ENCODE measurements around the gene SFRP2. TPM values are rescaled to one million over a fixed set of nuclear protein-coding genes. Genes with fewer than 3 reads are reported as not detected.

Gene SFRP2
- total RNA-seq, 1 experiment from 2014 or later, result 0.26 TPM

GRCh38 chr4:153832054-153832453 is 43.2 kb upstream of the SFRP2 start:
- no peak for ATAC-seq
- POLR2A ChIA-PET, result no interaction called here
- H3K4me3 ChIP-seq (ENCODE audit: low read depth in 2 of 2, low read length in 2 of 2), result no peak overlapping the region
- H3K9me3 ChIP-seq (ENCODE audit: control insufficient read depth, insufficient read depth, low read depth, low read length), result no peaks in the 10 kb centered on the region
- DNase-seq (ENCODE audit: low read depth, low spot score), result no peak
- CTCF ChIA-PET, result no interaction called here
- in situ Hi-C loops (cut with HindIII; ENCODE audit: low pct_unique_long_range_greater_than_20kb, low sequenced_read_pairs) (no loop called here), intact Hi-C loops (cut with micrococcal nuclease; ENCODE audit: unreplicated experiment) (no loop called here)
- TF ChIP-seq TCF7L2 (IDR thresholded peaks at IDR 0.05; ENCODE audit: low read depth, low read length) (no peak), POLR2AphosphoS5 (IDR thresholded peaks at IDR 0.05; ENCODE audit: low read depth, low read length) (no peak), SIN3A (IDR thresholded peaks at IDR 0.05; ENCODE audit: borderline replicate concordance, insufficient read depth, low read depth, low read length) (no peak)
- TF ChIP-seq, protein P1, sequence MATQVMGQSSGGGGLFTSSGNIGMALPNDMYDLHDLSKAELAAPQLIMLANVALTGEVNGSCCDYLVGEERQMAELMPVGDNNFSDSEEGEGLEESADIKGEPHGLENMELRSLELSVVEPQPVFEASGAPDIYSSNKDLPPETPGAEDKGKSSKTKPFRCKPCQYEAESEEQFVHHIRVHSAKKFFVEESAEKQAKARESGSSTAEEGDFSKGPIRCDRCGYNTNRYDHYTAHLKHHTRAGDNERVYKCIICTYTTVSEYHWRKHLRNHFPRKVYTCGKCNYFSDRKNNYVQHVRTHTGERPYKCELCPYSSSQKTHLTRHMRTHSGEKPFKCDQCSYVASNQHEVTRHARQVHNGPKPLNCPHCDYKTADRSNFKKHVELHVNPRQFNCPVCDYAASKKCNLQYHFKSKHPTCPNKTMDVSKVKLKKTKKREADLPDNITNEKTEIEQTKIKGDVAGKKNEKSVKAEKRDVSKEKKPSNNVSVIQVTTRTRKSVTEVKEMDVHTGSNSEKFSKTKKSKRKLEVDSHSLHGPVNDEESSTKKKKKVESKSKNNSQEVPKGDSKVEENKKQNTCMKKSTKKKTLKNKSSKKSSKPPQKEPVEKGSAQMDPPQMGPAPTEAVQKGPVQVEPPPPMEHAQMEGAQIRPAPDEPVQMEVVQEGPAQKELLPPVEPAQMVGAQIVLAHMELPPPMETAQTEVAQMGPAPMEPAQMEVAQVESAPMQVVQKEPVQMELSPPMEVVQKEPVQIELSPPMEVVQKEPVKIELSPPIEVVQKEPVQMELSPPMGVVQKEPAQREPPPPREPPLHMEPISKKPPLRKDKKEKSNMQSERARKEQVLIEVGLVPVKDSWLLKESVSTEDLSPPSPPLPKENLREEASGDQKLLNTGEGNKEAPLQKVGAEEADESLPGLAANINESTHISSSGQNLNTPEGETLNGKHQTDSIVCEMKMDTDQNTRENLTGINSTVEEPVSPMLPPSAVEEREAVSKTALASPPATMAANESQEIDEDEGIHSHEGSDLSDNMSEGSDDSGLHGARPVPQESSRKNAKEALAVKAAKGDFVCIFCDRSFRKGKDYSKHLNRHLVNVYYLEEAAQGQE (IDR thresholded peaks at IDR 0.05; ENCODE audit: insufficient read depth in 1 of 2, low read depth in 2 of 2, low read length in 1 of 2), result no peak
- TF ChIP-seq, protein P2, sequence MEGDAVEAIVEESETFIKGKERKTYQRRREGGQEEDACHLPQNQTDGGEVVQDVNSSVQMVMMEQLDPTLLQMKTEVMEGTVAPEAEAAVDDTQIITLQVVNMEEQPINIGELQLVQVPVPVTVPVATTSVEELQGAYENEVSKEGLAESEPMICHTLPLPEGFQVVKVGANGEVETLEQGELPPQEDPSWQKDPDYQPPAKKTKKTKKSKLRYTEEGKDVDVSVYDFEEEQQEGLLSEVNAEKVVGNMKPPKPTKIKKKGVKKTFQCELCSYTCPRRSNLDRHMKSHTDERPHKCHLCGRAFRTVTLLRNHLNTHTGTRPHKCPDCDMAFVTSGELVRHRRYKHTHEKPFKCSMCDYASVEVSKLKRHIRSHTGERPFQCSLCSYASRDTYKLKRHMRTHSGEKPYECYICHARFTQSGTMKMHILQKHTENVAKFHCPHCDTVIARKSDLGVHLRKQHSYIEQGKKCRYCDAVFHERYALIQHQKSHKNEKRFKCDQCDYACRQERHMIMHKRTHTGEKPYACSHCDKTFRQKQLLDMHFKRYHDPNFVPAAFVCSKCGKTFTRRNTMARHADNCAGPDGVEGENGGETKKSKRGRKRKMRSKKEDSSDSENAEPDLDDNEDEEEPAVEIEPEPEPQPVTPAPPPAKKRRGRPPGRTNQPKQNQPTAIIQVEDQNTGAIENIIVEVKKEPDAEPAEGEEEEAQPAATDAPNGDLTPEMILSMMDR (IDR thresholded peaks at IDR 0.05), result no peak
- no peaks in the 10 kb centered on the region for H3K36me3 ChIP-seq (ENCODE audit: control insufficient read depth, insufficient read depth, low read length)
- no TSS peak for BruUV-seq (replicated peaks)
- H3K27me3 ChIP-seq (ENCODE audit: control insufficient read depth, insufficient read depth, low read length), result no peaks in the 10 kb centered on the region
- no peak overlapping the region for H3K27ac ChIP-seq (ENCODE audit: low read length)
- no peaks in the 10 kb centered on the region for H3K4me1 ChIP-seq (ENCODE audit: control insufficient read depth, insufficient read depth, low read length)

DNA sequence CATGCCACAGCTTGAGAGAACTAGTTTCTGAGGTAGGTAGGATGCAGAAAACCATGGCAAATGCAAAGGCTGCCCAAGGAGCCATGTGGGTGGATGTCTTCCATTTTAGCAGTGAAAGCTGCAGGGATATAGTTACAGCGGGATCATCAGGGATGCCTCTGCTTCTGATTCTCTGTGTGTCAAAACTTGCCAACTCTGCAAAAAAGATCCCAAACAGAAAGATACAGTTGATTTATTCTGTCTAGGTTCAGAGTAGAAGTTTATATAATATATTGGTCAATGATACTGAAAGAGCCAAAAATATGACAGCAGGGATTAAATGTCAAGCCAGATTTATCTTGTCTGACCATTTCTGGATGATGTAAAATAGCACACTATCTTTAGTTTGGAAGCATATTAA is 42.4 kb upstream of the SFRP2 start:
- H3K36me3 ChIP-seq (ENCODE audit: control insufficient read depth, insufficient read depth, low read length), result no peaks in the 10 kb centered on the region
- H3K4me3 ChIP-seq (ENCODE audit: low read depth in 2 of 2, low read length in 2 of 2), result no peak overlapping the region
- no peaks in the 10 kb centered on the region for H3K27me3 ChIP-seq (ENCODE audit: control insufficient read depth, insufficient read depth, low read length)
- no peaks in the 10 kb centered on the region for H3K4me1 ChIP-seq (ENCODE audit: control insufficient read depth, insufficient read depth, low read length)
- BruUV-seq (replicated peaks), result no TSS peak
- TF ChIP-seq TCF7L2 (IDR thresholded peaks at IDR 0.05; ENCODE audit: low read depth, low read length) (no peak), SIN3A (IDR thresholded peaks at IDR 0.05; ENCODE audit: borderline replicate concordance, insufficient read depth, low read depth, low read length) (no peak), POLR2AphosphoS5 (IDR thresholded peaks at IDR 0.05; ENCODE audit: low read depth, low read length) (no peak)
- TF ChIP-seq, protein P2 (IDR thresholded peaks at IDR 0.05), result no peak
- TF ChIP-seq, protein P1 (IDR thresholded peaks at IDR 0.05; ENCODE audit: insufficient read depth in 1 of 2, low read depth in 2 of 2, low read length in 1 of 2), result no peak
- intact Hi-C loops (cut with micrococcal nuclease; ENCODE audit: unreplicated experiment), result no loop called here
- in situ Hi-C loops (cut with HindIII; ENCODE audit: low pct_unique_long_range_greater_than_20kb, low sequenced_read_pairs), result no loop called here
- no peaks in the 10 kb centered on the region for H3K9me3 ChIP-seq (ENCODE audit: control insufficient read depth, insufficient read depth, low read depth, low read length)
- H3K27ac ChIP-seq (ENCODE audit: low read length), result no peak overlapping the region
- DNase-seq (ENCODE audit: low read depth, low spot score) (no peak), ATAC-seq (no peak)
- ChIA-PET POLR2A (no interaction called here), CTCF (no interaction called here)
